H9 (cell line): Measurements from ENCODE around the gene MLLT3. TPM values are rescaled to one million over a fixed set of nuclear protein-coding genes. Genes with fewer than 3 reads are reported as not detected.

Experiments used
- DNase-seq: peaks from one replicate; pipeline ENCODE4 v3.0.0-alpha.2; 2017
- H2AFZ ChIP-seq: one replicate; pipeline ENCODE4 v1.6.1; 2013; ENCODE audit warnings: mild to moderate bottlenecking, low read length, control low read depth, moderate library complexity
- H2AK5ac ChIP-seq: 2 replicates; pipeline ENCODE4 v1.6.1; 2013; ENCODE audit warnings: low read length, control low read depth, mixed read lengths; ENCODE audit not compliant: insufficient read length
- H2BK120ac ChIP-seq: one replicate; pipeline ENCODE4 v1.6.1; 2013; ENCODE audit warnings: low read depth, mild to moderate bottlenecking, low read length, control low read depth, inconsistent platforms; ENCODE audit not compliant: poor library complexity, severe bottlenecking
- H2BK12ac ChIP-seq: 2 replicates; pipeline ENCODE4 v1.6.1; 2013; ENCODE audit warnings: low read length, control low read depth, mixed read lengths, low read depth; ENCODE audit not compliant: insufficient read length
- H2BK15ac ChIP-seq: 2 replicates; pipeline ENCODE4 v1.6.1; 2013; ENCODE audit warnings: low read depth, low read length, control low read depth
- H2BK20ac ChIP-seq: one replicate; pipeline ENCODE4 v1.6.1; 2013; ENCODE audit warnings: low read depth, mild to moderate bottlenecking, low read length, control low read depth, inconsistent platforms; ENCODE audit not compliant: poor library complexity, severe bottlenecking
- H2BK5ac ChIP-seq: 2 replicates; pipeline ENCODE4 v1.6.1; 2013; ENCODE audit warnings: low read length, control low read depth, mixed read lengths; ENCODE audit not compliant: insufficient read length
- H3K14ac ChIP-seq: 2 replicates; pipeline ENCODE4 v1.6.1; 2013; ENCODE audit warnings: low read length, control low read depth; ENCODE audit not compliant: insufficient read depth
- H3K18ac ChIP-seq: 2 replicates; pipeline ENCODE4 v1.6.1; 2013; ENCODE audit warnings: low read depth, mild to moderate bottlenecking, mixed read lengths, low read length, control low read depth; ENCODE audit not compliant: insufficient read length
- H3K23ac ChIP-seq: 2 replicates; pipeline ENCODE4 v1.6.1; 2013; ENCODE audit warnings: low read length, control low read depth, mixed read lengths, low read depth; ENCODE audit not compliant: insufficient read length
- H3K23me2 ChIP-seq: 2 replicates; pipeline ENCODE4 v1.6.1; 2013; ENCODE audit warnings: low read depth, mild to moderate bottlenecking, mixed read lengths, low read length, control low read depth; ENCODE audit not compliant: insufficient read length, poor library complexity, severe bottlenecking
- H3K27ac ChIP-seq: 2 replicates; pipeline ENCODE4 v1.5.1; 2013; ENCODE audit warnings: low read length, control low read depth, mixed read lengths, low read depth; ENCODE audit not compliant: insufficient read length
- H3K27me3 ChIP-seq: 2 replicates; pipeline ENCODE4 v1.6.1; 2013; ENCODE audit warnings: low read length, control low read depth, inconsistent platforms; ENCODE audit not compliant: insufficient read depth
- H3K4ac ChIP-seq: 2 replicates; pipeline ENCODE4 v1.6.1; 2013; ENCODE audit warnings: low read depth, mild to moderate bottlenecking, control low read depth, inconsistent platforms, low read length, moderate library complexity
- H3K4me1 ChIP-seq: 2 replicates; pipeline ENCODE4 v1.6.1; 2013; ENCODE audit warnings: low read length, control low read depth, inconsistent platforms; ENCODE audit not compliant: insufficient read depth
- H3K4me2 ChIP-seq: 2 replicates; pipeline ENCODE4 v1.6.1; 2013; ENCODE audit warnings: low read length, control low read depth, mixed read lengths; ENCODE audit not compliant: insufficient read length, insufficient read depth
- H3K56ac ChIP-seq: 2 replicates; pipeline ENCODE4 v1.6.1; 2013; ENCODE audit warnings: low read depth, mild to moderate bottlenecking, mixed read lengths, low read length, control low read depth; ENCODE audit not compliant: insufficient read length
- H3K79me1 ChIP-seq: 2 replicates; pipeline ENCODE4 v1.6.1; 2013; ENCODE audit warnings: low read depth, mild to moderate bottlenecking, moderate library complexity, low read length, control low read depth, inconsistent platforms; ENCODE audit not compliant: insufficient read depth, poor library complexity, severe bottlenecking
- H3K79me2 ChIP-seq: 2 replicates; pipeline ENCODE4 v1.6.1; 2013; ENCODE audit warnings: low read length, control low read depth, inconsistent platforms; ENCODE audit not compliant: insufficient read depth
- H3K9ac ChIP-seq: 2 replicates; pipeline ENCODE4 v1.6.1; 2013; ENCODE audit warnings: low read length, control low read depth, mixed read lengths; ENCODE audit not compliant: insufficient read length; ENCODE audit errors: extremely low read depth
- H3K9me3 ChIP-seq: one replicate; pipeline ENCODE4 v1.6.1; 2013; ENCODE audit warnings: low read depth, low read length, inconsistent platforms; ENCODE audit not compliant: control insufficient read depth
- H3T11ph ChIP-seq: one replicate; pipeline ENCODE4 v1.6.1; 2013; ENCODE audit warnings: mild to moderate bottlenecking, low read length, control low read depth, inconsistent platforms
- H4K20me1 ChIP-seq: one replicate; pipeline ENCODE4 v1.6.1; 2013; ENCODE audit not compliant: control insufficient read depth, insufficient read length, insufficient read depth
- H4K5ac ChIP-seq: 2 replicates; pipeline ENCODE4 v1.6.1; 2013; ENCODE audit warnings: low read depth, mild to moderate bottlenecking, mixed read lengths, low read length, control low read depth; ENCODE audit not compliant: insufficient read length
- H4K8ac ChIP-seq: replicated peaks from 2 replicates; pipeline ENCODE4 v1.6.1; 2013; ENCODE audit warnings: low read length, control low read depth, mixed read lengths, low read depth; ENCODE audit not compliant: insufficient read length
- H4K91ac ChIP-seq: 2 replicates; pipeline ENCODE4 v1.6.1; 2013; ENCODE audit warnings: low read depth, mild to moderate bottlenecking, moderate library complexity, mixed read lengths, low read length, control low read depth; ENCODE audit not compliant: insufficient read length
- H3K27ac Mint-ChIP-seq, 3 experiments: 2 replicates in 2 of 3; 3 replicates in 1 of 3; pipeline ENCODE4 v1.8.0; 2020 to 2021; ENCODE audit warnings: mixed read lengths in 3 of 3, mild to moderate bottlenecking in 1 of 3, moderate library complexity in 1 of 3
- H3K27me3 Mint-ChIP-seq: 2 replicates; pipeline ENCODE4 v1.8.0; 2021; ENCODE audit warnings: low read depth, mild to moderate bottlenecking, moderate library complexity, mixed read lengths
- H3K36me3 Mint-ChIP-seq, 3 experiments: 2 replicates in 2 of 3; 3 replicates in 1 of 3; pipeline ENCODE4 v1.8.0; 2020 to 2021; ENCODE audit warnings: low read depth in 3 of 3, mixed read lengths in 3 of 3; ENCODE audit not compliant: insufficient read depth in 1 of 3
- H3K4me1 Mint-ChIP-seq, 2 experiments: 2 replicates each; pipeline ENCODE4 v1.8.0; 2020; ENCODE audit warnings: mixed read lengths in 2 of 2
- H3K4me3 Mint-ChIP-seq, 2 experiments: 2 replicates in 1 of 2; 3 replicates in 1 of 2; pipeline ENCODE4 v1.8.0; 2020 to 2021; ENCODE audit warnings: mild to moderate bottlenecking in 2 of 2, mixed read lengths in 2 of 2, moderate library complexity in 1 of 2
- H3K9me3 Mint-ChIP-seq, 2 experiments: 2 replicates in 1 of 2; 3 replicates in 1 of 2; pipeline ENCODE4 v1.8.0; 2020; ENCODE audit warnings: mild to moderate bottlenecking in 2 of 2, mixed read lengths in 2 of 2, moderate library complexity in 1 of 2
- WGBS: extraction: QIAGEN DNeasy Blood & Tissue Kit; methylation state at CpG from one replicate; pipeline ENCODE4 v1.1.7; 2013; ENCODE audit warnings: missing lambda C conversion rate, low lambda C conversion rate, mixed read lengths; ENCODE audit not compliant: insufficient read length; ENCODE audit errors: extremely low coverage; 5-methylcytosine and 5-hydroxymethylcytosine counted together
- total RNA-seq: library from RNA; stranded (reverse); gene quantifications from 2 replicates; pipeline ENCODE4 v1.2.1, GENCODE V29; 2021
- TF ChIP-seq, protein P1 (sequence below): fragments of 200-600 bp; sonication (generic); conservative IDR thresholded peaks from 3 replicates; pipeline ENCODE4 v1.8.0; 2021; ENCODE audit warnings: antibody characterized with exemption, mild to moderate bottlenecking

MLLT3 gene
- total RNA-seq, 1 experiment from 2014 or later: 3.9 TPM

DNA sequence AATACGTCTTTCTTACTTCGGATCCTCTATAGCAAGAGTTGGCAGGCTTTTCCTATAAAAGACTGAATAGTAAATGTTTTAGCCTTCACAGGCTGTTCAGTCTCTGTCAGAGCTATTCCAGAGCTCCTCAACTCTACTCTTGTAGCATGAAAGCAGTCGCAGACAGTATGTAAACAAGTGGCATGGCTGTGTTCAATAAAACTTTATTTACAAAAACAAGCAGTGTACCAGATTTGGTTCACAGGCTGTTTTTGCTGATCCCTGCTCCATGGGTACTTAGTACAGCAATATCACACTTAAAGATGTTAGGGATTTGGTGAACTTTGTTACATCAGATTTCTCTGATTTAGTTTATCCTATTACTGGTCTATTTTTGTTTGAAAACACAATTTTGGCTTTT, 235.2 kb downstream of the MLLT3 start:
- no peak overlapping the region for H3K4me2 ChIP-seq
- H3K9ac ChIP-seq: no peak overlapping the region
- no peaks in the 10 kb centered on the region for H4K20me1 ChIP-seq
- H3K14ac ChIP-seq: no peak overlapping the region
- no peak overlapping the region for H2AFZ ChIP-seq
- DNase-seq: no peak
- H3K23ac ChIP-seq: no peak overlapping the region
- H3T11ph ChIP-seq: no peak overlapping the region
- H2BK5ac ChIP-seq: no peak overlapping the region
- no peak overlapping the region for H3K56ac ChIP-seq
- WGBS: no CpG with 5 or more reads among the region's 3 CpGs
- H3K79me2 ChIP-seq: no peaks in the 10 kb centered on the region
- peaks cover 9% of the 10 kb centered on the region in 2 experiments for H3K4me1 Mint-ChIP-seq
- H2AK5ac ChIP-seq: no peak overlapping the region
- TF ChIP-seq, protein P1, sequence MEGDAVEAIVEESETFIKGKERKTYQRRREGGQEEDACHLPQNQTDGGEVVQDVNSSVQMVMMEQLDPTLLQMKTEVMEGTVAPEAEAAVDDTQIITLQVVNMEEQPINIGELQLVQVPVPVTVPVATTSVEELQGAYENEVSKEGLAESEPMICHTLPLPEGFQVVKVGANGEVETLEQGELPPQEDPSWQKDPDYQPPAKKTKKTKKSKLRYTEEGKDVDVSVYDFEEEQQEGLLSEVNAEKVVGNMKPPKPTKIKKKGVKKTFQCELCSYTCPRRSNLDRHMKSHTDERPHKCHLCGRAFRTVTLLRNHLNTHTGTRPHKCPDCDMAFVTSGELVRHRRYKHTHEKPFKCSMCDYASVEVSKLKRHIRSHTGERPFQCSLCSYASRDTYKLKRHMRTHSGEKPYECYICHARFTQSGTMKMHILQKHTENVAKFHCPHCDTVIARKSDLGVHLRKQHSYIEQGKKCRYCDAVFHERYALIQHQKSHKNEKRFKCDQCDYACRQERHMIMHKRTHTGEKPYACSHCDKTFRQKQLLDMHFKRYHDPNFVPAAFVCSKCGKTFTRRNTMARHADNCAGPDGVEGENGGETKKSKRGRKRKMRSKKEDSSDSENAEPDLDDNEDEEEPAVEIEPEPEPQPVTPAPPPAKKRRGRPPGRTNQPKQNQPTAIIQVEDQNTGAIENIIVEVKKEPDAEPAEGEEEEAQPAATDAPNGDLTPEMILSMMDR: no peak
- H3K27me3 ChIP-seq: no peaks in the 10 kb centered on the region
- H3K27ac ChIP-seq: no peak overlapping the region
- H3K9me3 ChIP-seq: no peaks in the 10 kb centered on the region
- no peak overlapping the region for H2BK120ac ChIP-seq
- H3K36me3 Mint-ChIP-seq: peaks cover 0 to 12% (median 2%) of the 10 kb centered on the region in 3 experiments; a peak in 2 of 7 replicates
- no peak overlapping the region for H3K4me3 Mint-ChIP-seq
- H2BK15ac ChIP-seq: no peak overlapping the region
- H3K4me1 ChIP-seq: no peaks in the 10 kb centered on the region
- no peak overlapping the region for H4K5ac ChIP-seq
- no peak overlapping the region for H2BK12ac ChIP-seq
- H3K18ac ChIP-seq: no peak overlapping the region
- H3K27me3 Mint-ChIP-seq: no peaks in the 10 kb centered on the region; the same call in 1 of the 2 replicates
- no peaks in the 10 kb centered on the region for H3K23me2 ChIP-seq
- H3K9me3 Mint-ChIP-seq: peaks cover 0 to 6% of the 10 kb centered on the region in 2 experiments; a peak in 1 of 5 replicates
- H3K4ac ChIP-seq: no peak overlapping the region
- H4K8ac ChIP-seq: no peak overlapping the region
- H4K91ac ChIP-seq: no peak overlapping the region
- no peak overlapping the region for H2BK20ac ChIP-seq
- H3K79me1 ChIP-seq: no peaks in the 10 kb centered on the region
- H3K27ac Mint-ChIP-seq: no peak overlapping the region
